Breast epithelium (tissue), 4 donors: Measurements from ENCODE around the gene FRY. TPM values are rescaled to one million over a fixed set of nuclear protein-coding genes. Genes with fewer than 3 reads are reported as not detected.

Experiments used
- DNase-seq, 2 donors: peaks; one replicate each; pipeline ENCODE4 v3.0.0-alpha.2; 2019; ENCODE audit warnings: low spot score in 2 of 2
- H3K27ac ChIP-seq, 2 donors: fragments of 200-600 bp; sonication (generic) in 1 of 2; one replicate each; pipeline ENCODE4 v1.5.1; 2016 to 2019; ENCODE audit warnings: mild to moderate bottlenecking in 1 of 2
- H3K27me3 ChIP-seq, 2 donors: fragments of 200-600 bp; sonication (generic) in 1 of 2; one replicate each; pipeline versions ENCODE4 v1.5.1 to v1.6.0; 2017 to 2019; ENCODE audit warnings: control low read depth in 1 of 2, mild to moderate bottlenecking in 1 of 2
- H3K36me3 ChIP-seq: fragments of 200-600 bp; one replicate; pipeline ENCODE4 v1.5.1; 2019
- H3K4me1 ChIP-seq, 2 donors: fragments of 200-600 bp; sonication (generic); one replicate each; pipeline ENCODE4 v1.5.1; 2016 to 2019; ENCODE audit warnings: control low read depth in 1 of 2
- H3K4me3 ChIP-seq, 3 donors: fragments of 200-600 bp; sonication (generic); 1 replicate in 2 of 3; 2 replicates in 1 of 3; pipeline ENCODE4 v1.5.1; 2016 to 2019; ENCODE audit warnings: mild to moderate bottlenecking in 3 of 3, moderate library complexity in 2 of 3
- H3K9me3 ChIP-seq, 2 donors: fragments of 200-600 bp; sonication (generic) in 1 of 2; one replicate each; pipeline ENCODE4 v1.5.1; 2016 to 2019; ENCODE audit warnings: control low read depth in 1 of 2
- POLR2A ChIP-seq: fragments of 450-650 bp; IDR thresholded peaks from one replicate; pipeline ENCODE4 v1.6.1; 2016; ENCODE audit warnings: antibody characterized with exemption, mild to moderate bottlenecking, moderate library complexity
- POLR2AphosphoS5 ChIP-seq, 3 donors: sonication (generic); formaldehyde crosslinking; IDR thresholded peaks; one replicate each; pipeline ENCODE4 v1.6.1; 2017; ENCODE audit warnings: antibody characterized with exemption in 3 of 3
- intact Hi-C: fragments of 100-400 bp; cut with DNase I; formaldehyde crosslinking; loops from one replicate; pipeline ENCODE4 v1.15.1; 2023; ENCODE audit warnings: low total_unique reads
- total RNA-seq, 3 donors: library from RNA; depleted of rRNA; stranded (reverse); fragments of >200 nt; gene quantifications; one replicate each; pipeline ENCODE4 v1.1.0, GENCODE V29; 2016
- TF ChIP-seq, protein P1 (sequence below), 3 donors: fragments of 450-650 bp; IDR thresholded peaks; one replicate each; pipeline ENCODE4 v1.5.1; 2016 to 2017; ENCODE audit warnings: antibody characterized with exemption in 3 of 3, mild to moderate bottlenecking in 3 of 3, moderate library complexity in 3 of 3

The FRY gene
- total RNA-seq, 3 donors from 2014 or later, result 41.0 to 52.8 (median 46.4) TPM

DNA sequence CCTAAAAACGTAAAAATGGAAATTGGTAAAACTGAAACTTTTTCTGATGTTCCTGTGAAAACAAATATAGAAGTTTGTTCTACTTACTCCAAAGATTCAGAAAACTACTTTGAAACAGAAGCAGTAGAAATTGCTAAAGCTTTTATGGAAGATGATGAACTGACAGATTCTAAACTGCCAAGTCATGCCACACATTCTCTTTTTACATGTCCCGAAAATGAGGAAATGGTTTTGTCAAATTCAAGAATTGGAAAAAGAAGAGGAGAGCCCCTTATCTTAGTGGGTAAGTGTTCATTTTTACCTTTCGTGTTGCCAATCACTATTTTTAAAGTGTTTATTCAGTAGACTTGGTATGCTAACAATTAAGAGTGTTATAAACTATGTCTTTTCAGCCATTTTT lies 309.3 kb downstream of the FRY start:
- Histone ChIP-seq H3K36me3 (no peaks in the 10 kb centered on the region), H3K27ac (no peak overlapping the region), H3K9me3 (no peaks in the 10 kb centered on the region), H3K27me3 (no peaks in the 10 kb centered on the region), H3K4me1 (no peaks in the 10 kb centered on the region), H3K4me3 (no peak overlapping the region)
- TF ChIP-seq POLR2AphosphoS5 (IDR thresholded peaks at IDR 0.05) (no peak), POLR2A (no peak)
- TF ChIP-seq, protein P1, sequence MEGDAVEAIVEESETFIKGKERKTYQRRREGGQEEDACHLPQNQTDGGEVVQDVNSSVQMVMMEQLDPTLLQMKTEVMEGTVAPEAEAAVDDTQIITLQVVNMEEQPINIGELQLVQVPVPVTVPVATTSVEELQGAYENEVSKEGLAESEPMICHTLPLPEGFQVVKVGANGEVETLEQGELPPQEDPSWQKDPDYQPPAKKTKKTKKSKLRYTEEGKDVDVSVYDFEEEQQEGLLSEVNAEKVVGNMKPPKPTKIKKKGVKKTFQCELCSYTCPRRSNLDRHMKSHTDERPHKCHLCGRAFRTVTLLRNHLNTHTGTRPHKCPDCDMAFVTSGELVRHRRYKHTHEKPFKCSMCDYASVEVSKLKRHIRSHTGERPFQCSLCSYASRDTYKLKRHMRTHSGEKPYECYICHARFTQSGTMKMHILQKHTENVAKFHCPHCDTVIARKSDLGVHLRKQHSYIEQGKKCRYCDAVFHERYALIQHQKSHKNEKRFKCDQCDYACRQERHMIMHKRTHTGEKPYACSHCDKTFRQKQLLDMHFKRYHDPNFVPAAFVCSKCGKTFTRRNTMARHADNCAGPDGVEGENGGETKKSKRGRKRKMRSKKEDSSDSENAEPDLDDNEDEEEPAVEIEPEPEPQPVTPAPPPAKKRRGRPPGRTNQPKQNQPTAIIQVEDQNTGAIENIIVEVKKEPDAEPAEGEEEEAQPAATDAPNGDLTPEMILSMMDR (IDR thresholded peaks at IDR 0.05), result no peak
- intact Hi-C loops, result loop anchor here (5.0 kb wide), 1 partner anchor 1686 kb away; no protein-coding TSS in a partner anchor
- no peak for DNase-seq

DNA sequence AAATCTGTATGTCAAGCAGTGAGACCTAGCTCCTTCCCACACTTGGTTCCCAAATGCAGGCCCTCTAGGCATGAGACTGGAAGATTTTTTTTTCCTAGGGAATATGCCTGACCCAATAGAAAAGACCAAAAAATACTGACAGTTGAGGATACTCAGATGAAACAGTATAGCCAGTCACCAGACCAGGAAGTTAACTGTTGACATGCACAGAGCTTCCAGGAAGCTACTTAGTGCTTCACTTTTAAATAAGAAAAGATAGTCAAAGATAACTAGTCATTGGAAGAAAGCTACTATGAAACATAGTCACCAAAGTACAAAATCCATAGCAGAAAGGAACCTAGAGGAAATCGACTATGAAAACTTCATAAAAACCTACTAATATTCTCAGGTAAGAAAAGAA lies 316.1 kb downstream of the FRY start:
- Histone ChIP-seq H3K27ac (no peak overlapping the region), H3K27me3 (no peaks in the 10 kb centered on the region), H3K4me3 (no peak overlapping the region), H3K9me3 (no peaks in the 10 kb centered on the region), H3K4me1 (no peaks in the 10 kb centered on the region), H3K36me3 (no peaks in the 10 kb centered on the region)
- no peak for DNase-seq
- TF ChIP-seq, protein P1 (IDR thresholded peaks at IDR 0.05), result no peak
- TF ChIP-seq POLR2AphosphoS5 (IDR thresholded peaks at IDR 0.05) (no peak), POLR2A (no peak)
- intact Hi-C loops, result no loop called here
